ENCODE measurements around the gene CHN2. TPM values are rescaled to one million over a fixed set of nuclear protein-coding genes. Genes with fewer than 3 reads are reported as not detected.

CHN2 gene
- polyA plus RNA-seq, 1 donor from 2014 or later: 136 TPM

DNA sequence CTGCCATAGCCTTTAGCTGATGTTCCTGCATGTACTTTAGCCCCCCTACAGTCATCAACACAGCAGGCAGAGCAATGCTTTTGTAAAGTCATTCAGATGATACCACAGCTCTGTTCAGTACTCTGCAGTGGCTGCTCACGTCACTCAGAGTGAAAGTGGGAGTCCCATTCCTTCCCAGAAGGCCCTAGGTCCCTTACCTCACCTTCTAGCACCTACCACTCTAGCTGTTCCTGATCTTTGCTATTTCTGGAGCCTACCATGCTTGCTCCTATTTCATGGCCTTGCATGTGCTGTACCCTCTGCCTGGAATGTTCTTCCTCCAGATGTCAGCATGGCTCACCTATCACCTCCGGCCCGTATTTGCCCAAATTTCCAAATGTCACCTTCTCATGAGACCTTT is 274.7 kb downstream of the CHN2 start:
- Histone ChIP-seq H3K36me3 (ENCODE audit: insufficient read depth, low read length) (no peaks in the 10 kb centered on the region), H3K4me2 (ENCODE audit: low read length) (no peak overlapping the region), H3K9me2 (ENCODE audit: insufficient read depth, low read length) (no peaks in the 10 kb centered on the region), H3K27ac (ENCODE audit: low read length) (no peak overlapping the region), H3K9ac (ENCODE audit: low read length) (no peak overlapping the region), H4K20me1 (ENCODE audit: insufficient read depth) (no peaks in the 10 kb centered on the region), H3F3A (ENCODE audit: insufficient read depth, low read length, poor library complexity, severe bottlenecking) (no peaks in the 10 kb centered on the region), H2AFZ (ENCODE audit: low read depth, low read length) (no peak overlapping the region), H3K79me2 (replicated peaks; ENCODE audit: insufficient read depth, low read length) (no peaks in the 10 kb centered on the region), H3K27me3 (ENCODE audit: insufficient read depth, low read depth, low read length) (no peaks in the 10 kb centered on the region), H3K4me3 (ENCODE audit: low read length) (no peak overlapping the region), H3K9me3 (ENCODE audit: low read length) (no peaks in the 10 kb centered on the region)
- no peak for TF ChIP-seq TAF1 (IDR thresholded peaks at IDR 0.05; ENCODE audit: low read depth)
- no peak for TF ChIP-seq POLR2AphosphoS5 (IDR thresholded peaks at IDR 0.05)
- no peak for TF ChIP-seq MXI1 (conservative IDR thresholded peaks at IDR 0.05; ENCODE audit: poor library complexity, severe bottlenecking)
- TF ChIP-seq EZH2 (IDR thresholded peaks at IDR 0.05; ENCODE audit: borderline replicate concordance, insufficient read depth, low read length, poor library complexity, severe bottlenecking): no peak
- TF ChIP-seq SMC3 (conservative IDR thresholded peaks at IDR 0.05; ENCODE audit: poor library complexity): no peak
- no peak for TF ChIP-seq CTCF (IDR thresholded peaks at IDR 0.05; ENCODE audit: poor library complexity, severe bottlenecking)
- TF ChIP-seq EP300 (conservative IDR thresholded peaks at IDR 0.05; ENCODE audit: poor library complexity, severe bottlenecking): no peak
- no peak for TF ChIP-seq RAD21 (conservative IDR thresholded peaks at IDR 0.05)
- TF ChIP-seq REST (IDR thresholded peaks at IDR 0.05; ENCODE audit: borderline replicate concordance): no peak

GRCh38 chr7:29469976-29470557 is 275.5 kb downstream of the CHN2 start:
- Histone ChIP-seq H3K36me3 (ENCODE audit: insufficient read depth, low read length) (no peaks in the 10 kb centered on the region), H3K4me2 (ENCODE audit: low read length) (no peak overlapping the region), H3K27me3 (ENCODE audit: insufficient read depth, low read depth, low read length) (no peaks in the 10 kb centered on the region), H3K9ac (ENCODE audit: low read length) (no peak overlapping the region), H3K79me2 (replicated peaks; ENCODE audit: insufficient read depth, low read length) (no peaks in the 10 kb centered on the region), H3K9me3 (ENCODE audit: low read length) (no peaks in the 10 kb centered on the region), H3K4me3 (ENCODE audit: low read length) (no peak overlapping the region), H4K20me1 (ENCODE audit: insufficient read depth) (no peaks in the 10 kb centered on the region), H3F3A (ENCODE audit: insufficient read depth, low read length, poor library complexity, severe bottlenecking) (no peaks in the 10 kb centered on the region), H3K27ac (ENCODE audit: low read length) (no peak overlapping the region), H2AFZ (ENCODE audit: low read depth, low read length) (no peak overlapping the region), H3K9me2 (ENCODE audit: insufficient read depth, low read length) (no peaks in the 10 kb centered on the region)
- TF ChIP-seq MXI1 (conservative IDR thresholded peaks at IDR 0.05; ENCODE audit: poor library complexity, severe bottlenecking): no peak
- TF ChIP-seq TAF1 (IDR thresholded peaks at IDR 0.05; ENCODE audit: low read depth): no peak
- TF ChIP-seq RAD21 (conservative IDR thresholded peaks at IDR 0.05): no peak
- TF ChIP-seq EP300 (conservative IDR thresholded peaks at IDR 0.05; ENCODE audit: poor library complexity, severe bottlenecking): no peak
- no peak for TF ChIP-seq POLR2AphosphoS5 (IDR thresholded peaks at IDR 0.05)
- no peak for TF ChIP-seq SMC3 (conservative IDR thresholded peaks at IDR 0.05; ENCODE audit: poor library complexity)
- no peak for TF ChIP-seq CTCF (IDR thresholded peaks at IDR 0.05; ENCODE audit: poor library complexity, severe bottlenecking)
- no peak for TF ChIP-seq EZH2 (IDR thresholded peaks at IDR 0.05; ENCODE audit: borderline replicate concordance, insufficient read depth, low read length, poor library complexity, severe bottlenecking)
- no peak for TF ChIP-seq REST (IDR thresholded peaks at IDR 0.05; ENCODE audit: borderline replicate concordance)
